Sigmoid colon (tissue), 7 donors: ENCODE results near the gene WRAP73. TPM values are rescaled to one million over a fixed set of nuclear protein-coding genes. Genes with fewer than 3 reads are reported as not detected.

ENCODE experiments used
- DNase-seq: peaks from one replicate; pipeline ENCODE4 v3.0.0-alpha.2; 2019
- H3K27ac ChIP-seq, 4 donors: fragments of 200-600 bp; sonication (generic); one replicate each; pipeline ENCODE4 v1.5.1; 2016 to 2019; ENCODE audit warnings: mild to moderate bottlenecking in 1 of 4
- H3K27me3 ChIP-seq, 3 donors: fragments of 200-600 bp; sonication (generic); one replicate each; pipeline ENCODE4 v1.5.1; 2019; ENCODE audit warnings: mild to moderate bottlenecking in 1 of 3
- H3K36me3 ChIP-seq, 4 donors: fragments of 200-600 bp; sonication (generic); one replicate each; pipeline ENCODE4 v1.5.1; 2016 to 2019
- H3K4me1 ChIP-seq, 4 donors: fragments of 200-600 bp; sonication (generic); one replicate each; pipeline ENCODE4 v1.5.1; 2017 to 2019
- H3K4me3 ChIP-seq, 4 donors: fragments of 200-600 bp; sonication (generic); one replicate each; pipeline ENCODE4 v1.5.1; 2017 to 2019; ENCODE audit warnings: mild to moderate bottlenecking in 2 of 4, moderate library complexity in 1 of 4
- H3K9me3 ChIP-seq, 4 donors: fragments of 200-600 bp in 3 of 4; sonication (generic) in 3 of 4; one replicate each; pipeline versions ENCODE4 v1.5.1 to v1.6.1; 2013 to 2019
- EP300 ChIP-seq, 4 donors: sonication (generic); formaldehyde crosslinking; IDR thresholded peaks; one replicate each; pipeline ENCODE4 v1.6.1; 2017; ENCODE audit warnings: antibody characterized with exemption in 4 of 4
- POLR2A ChIP-seq, 2 donors: fragments of 450-650 bp; IDR thresholded peaks; one replicate each; pipeline ENCODE4 v1.6.1; 2016; ENCODE audit warnings: antibody characterized with exemption in 2 of 2, mild to moderate bottlenecking in 2 of 2, moderate library complexity in 2 of 2
- POLR2AphosphoS5 ChIP-seq, 4 donors: sonication (generic); formaldehyde crosslinking; IDR thresholded peaks; one replicate each; pipeline ENCODE4 v1.6.1; 2017; ENCODE audit warnings: antibody characterized with exemption in 4 of 4
- WGBS, 2 donors: extraction: QIAGEN DNeasy Blood & Tissue Kit; methylation state at CpG; one replicate each; pipeline ENCODE4 v1.1.7; 2013; 5-methylcytosine and 5-hydroxymethylcytosine counted together
- intact Hi-C: fragments of 100-400 bp; cut with DNase I; formaldehyde crosslinking; loops from one replicate; pipeline ENCODE4 v1.15.1; 2023
- polyA plus RNA-seq, 3 donors: library from polyadenylated mRNA; stranded (reverse); fragments of 200-250 nt; gene quantifications; one replicate each; pipeline ENCODE4 v1.2.3, GENCODE V29; 2013
- total RNA-seq, 4 donors: library from RNA; depleted of rRNA; stranded (reverse); fragments of >200 nt; gene quantifications; one replicate each; pipeline ENCODE4 v1.1.0, GENCODE V29; 2016
- TF ChIP-seq, protein P1 (sequence below), 4 experiments: fragments of 450-650 bp in 3 of 4; fragments of 200-600 bp in 1 of 4; IDR thresholded peaks; one replicate each; pipeline ENCODE4 v1.5.1; 2016 to 2019; ENCODE audit warnings: antibody characterized with exemption in 4 of 4, mild to moderate bottlenecking in 3 of 4, moderate library complexity in 2 of 4
- donor health status: healthy with polysubstance abuse.
- donor health status: Bipolar disorder and iron deficiency.
- donor health status: healthy.

Gene WRAP73
- total and polyA plus RNA-seq, 7 donors, result 11.4 to 24.2 (median 17.2) TPM

DNA sequence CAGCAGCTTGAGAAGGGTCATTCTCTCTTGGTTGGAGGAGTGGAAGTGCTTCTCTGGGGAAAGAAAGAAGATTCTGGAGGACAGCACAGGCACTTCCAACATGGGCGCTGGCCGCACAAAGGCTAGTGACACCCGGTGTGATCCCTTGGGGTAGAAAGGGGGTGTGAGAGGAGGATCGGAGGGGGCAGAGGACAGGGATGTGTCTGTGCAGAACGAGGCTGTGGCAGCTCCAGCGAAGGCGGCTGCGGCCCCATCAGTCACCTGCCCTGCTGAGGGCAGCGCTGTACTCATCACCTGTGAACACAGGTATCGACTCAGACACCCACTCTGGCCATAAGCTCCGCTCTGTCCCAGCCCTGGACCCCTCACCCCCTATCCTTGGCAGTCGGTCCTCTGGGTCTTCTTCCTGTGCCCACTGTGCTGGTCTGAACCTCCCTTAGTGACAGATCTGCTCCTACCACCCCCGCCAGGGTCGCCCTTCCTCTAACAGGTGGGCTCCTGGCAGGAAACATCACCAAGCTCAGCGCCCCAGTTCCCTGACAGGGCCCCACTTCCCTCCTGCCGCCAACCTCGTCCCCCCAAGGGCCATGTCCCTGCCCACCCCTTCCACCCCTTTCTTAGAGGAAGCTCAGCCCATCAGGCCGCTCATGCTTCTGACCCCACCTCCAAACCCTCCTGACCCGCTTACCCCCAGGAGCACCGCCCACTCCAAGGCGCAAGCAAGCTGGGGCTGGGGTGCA, 22.5 kb upstream of the WRAP73 start:
- intact Hi-C loops, result no loop called here
- WGBS, 2 donors, result 76 to 77% methylated on average over 21 of the region's 21 CpGs
- Histone ChIP-seq H3K4me3 (no peak overlapping the region), H3K27me3 (peaks cover 7 to 61% (median 39%) of the 10 kb centered on the region in 3 donors), H3K9me3 (no peaks in the 10 kb centered on the region), H3K27ac (no peak overlapping the region), H3K36me3 (no peaks in the 10 kb centered on the region), H3K4me1 (peaks cover 0 to 3% (median 0%) of the 10 kb centered on the region in 4 donors)
- no peak for TF ChIP-seq POLR2A (IDR thresholded peaks at IDR 0.05)
- no peak for TF ChIP-seq POLR2AphosphoS5 (IDR thresholded peaks at IDR 0.05)
- TF ChIP-seq EP300 (IDR thresholded peaks at IDR 0.05), result no peak
- TF ChIP-seq, protein P1, sequence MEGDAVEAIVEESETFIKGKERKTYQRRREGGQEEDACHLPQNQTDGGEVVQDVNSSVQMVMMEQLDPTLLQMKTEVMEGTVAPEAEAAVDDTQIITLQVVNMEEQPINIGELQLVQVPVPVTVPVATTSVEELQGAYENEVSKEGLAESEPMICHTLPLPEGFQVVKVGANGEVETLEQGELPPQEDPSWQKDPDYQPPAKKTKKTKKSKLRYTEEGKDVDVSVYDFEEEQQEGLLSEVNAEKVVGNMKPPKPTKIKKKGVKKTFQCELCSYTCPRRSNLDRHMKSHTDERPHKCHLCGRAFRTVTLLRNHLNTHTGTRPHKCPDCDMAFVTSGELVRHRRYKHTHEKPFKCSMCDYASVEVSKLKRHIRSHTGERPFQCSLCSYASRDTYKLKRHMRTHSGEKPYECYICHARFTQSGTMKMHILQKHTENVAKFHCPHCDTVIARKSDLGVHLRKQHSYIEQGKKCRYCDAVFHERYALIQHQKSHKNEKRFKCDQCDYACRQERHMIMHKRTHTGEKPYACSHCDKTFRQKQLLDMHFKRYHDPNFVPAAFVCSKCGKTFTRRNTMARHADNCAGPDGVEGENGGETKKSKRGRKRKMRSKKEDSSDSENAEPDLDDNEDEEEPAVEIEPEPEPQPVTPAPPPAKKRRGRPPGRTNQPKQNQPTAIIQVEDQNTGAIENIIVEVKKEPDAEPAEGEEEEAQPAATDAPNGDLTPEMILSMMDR (IDR thresholded peaks at IDR 0.05), result no peak
- peak; percentile 52 for DNase-seq

- intact Hi-C loops, result no loop called here
- TF ChIP-seq EP300 (IDR thresholded peaks at IDR 0.05) (no peak), POLR2A (IDR thresholded peaks at IDR 0.05) (no peak), POLR2AphosphoS5 (IDR thresholded peaks at IDR 0.05) (no peak)
- TF ChIP-seq, protein P1 (IDR thresholded peaks at IDR 0.05), result no peak
- H3K9me3 ChIP-seq, result no peaks in the 10 kb centered on the region
- peaks cover 0 to 3% (median 0%) of the 10 kb centered on the region in 4 donors for H3K4me1 ChIP-seq
- DNase-seq, result peak; percentile 62
- H3K36me3 ChIP-seq, result no peaks in the 10 kb centered on the region
- H3K4me3 ChIP-seq, result no peak overlapping the region
- H3K27ac ChIP-seq, result no peak overlapping the region
- peaks cover 7 to 61% (median 39%) of the 10 kb centered on the region in 3 donors for H3K27me3 ChIP-seq
- 25 to 59% methylated on average over 29 of the region's 29 CpGs for WGBS, 2 donors
These were observed 21.7 kb upstream of the WRAP73 start for GRCh38 chr1:3671371-3672180.

DNA sequence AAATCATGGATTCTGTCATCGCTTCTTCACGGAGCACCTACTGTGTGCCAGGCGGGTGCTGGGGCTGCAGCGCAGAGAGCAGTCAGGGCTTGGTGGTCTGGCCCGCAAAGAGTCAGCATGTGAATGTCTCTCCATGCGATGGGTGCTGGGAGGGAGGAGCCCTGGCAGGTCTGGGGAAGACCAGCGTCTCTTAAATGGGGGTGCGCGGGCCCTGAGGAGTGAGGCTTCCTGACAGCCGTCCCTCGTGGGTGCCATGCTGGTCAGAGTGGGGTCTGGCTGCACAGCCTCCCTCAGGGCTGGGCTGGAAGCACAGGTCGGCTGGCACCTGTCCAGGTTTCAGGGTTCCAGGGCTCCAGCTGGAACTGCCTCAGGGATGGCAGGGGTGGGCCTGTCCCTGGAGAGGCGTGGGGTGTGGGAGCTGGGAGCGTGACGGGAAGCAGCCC, 20.9 kb upstream of the WRAP73 start:
- WGBS, 2 donors, result 76 to 89% methylated on average over 15 of the region's 15 CpGs
- Histone ChIP-seq H3K9me3 (no peaks in the 10 kb centered on the region), H3K4me1 (peaks cover 0 to 3% (median 0%) of the 10 kb centered on the region in 4 donors), H3K27me3 (peaks cover 7 to 61% (median 39%) of the 10 kb centered on the region in 3 donors), H3K36me3 (no peaks in the 10 kb centered on the region), H3K4me3 (no peak overlapping the region), H3K27ac (no peak overlapping the region)
- peak; percentile 50 for DNase-seq
- TF ChIP-seq, protein P1 (IDR thresholded peaks at IDR 0.05), result no peak
- TF ChIP-seq POLR2AphosphoS5 (IDR thresholded peaks at IDR 0.05) (no peak), POLR2A (IDR thresholded peaks at IDR 0.05) (no peak), EP300 (IDR thresholded peaks at IDR 0.05) (no peak)
- intact Hi-C loops, result no loop called here

- Histone ChIP-seq H3K4me3 (no peak overlapping the region), H3K27ac (no peak overlapping the region), H3K27me3 (peaks cover 7 to 61% (median 35%) of the 10 kb centered on the region in 3 donors), H3K9me3 (no peaks in the 10 kb centered on the region), H3K4me1 (peaks cover 0 to 3% (median 0%) of the 10 kb centered on the region in 4 donors), H3K36me3 (no peaks in the 10 kb centered on the region)
- 76 to 84% methylated on average over 9 of the region's 9 CpGs for WGBS, 2 donors
- no peak for DNase-seq
- TF ChIP-seq EP300 (IDR thresholded peaks at IDR 0.05) (no peak), POLR2AphosphoS5 (IDR thresholded peaks at IDR 0.05) (no peak), POLR2A (IDR thresholded peaks at IDR 0.05) (no peak)
- TF ChIP-seq, protein P1 (IDR thresholded peaks at IDR 0.05), result no peak
- intact Hi-C loops, result no loop called here
These were observed 20.1 kb upstream of the WRAP73 start for GRCh38 chr1:3669971-3670431.
